VCaP (cell line): ENCODE data around the gene NME7.

Experiments
- H3K27ac ChIP-seq: fragments of 450-650 bp; 2 replicates; pipeline ENCODE4 v1.5.1; 2017
- TF ChIP-seq, protein P1 (sequence below): fragments of 450-650 bp; conservative IDR thresholded peaks from 2 replicates; pipeline ENCODE4 v1.5.1; 2017; ENCODE audit warnings: mild to moderate bottlenecking, moderate library complexity

The NME7 gene

DNA sequence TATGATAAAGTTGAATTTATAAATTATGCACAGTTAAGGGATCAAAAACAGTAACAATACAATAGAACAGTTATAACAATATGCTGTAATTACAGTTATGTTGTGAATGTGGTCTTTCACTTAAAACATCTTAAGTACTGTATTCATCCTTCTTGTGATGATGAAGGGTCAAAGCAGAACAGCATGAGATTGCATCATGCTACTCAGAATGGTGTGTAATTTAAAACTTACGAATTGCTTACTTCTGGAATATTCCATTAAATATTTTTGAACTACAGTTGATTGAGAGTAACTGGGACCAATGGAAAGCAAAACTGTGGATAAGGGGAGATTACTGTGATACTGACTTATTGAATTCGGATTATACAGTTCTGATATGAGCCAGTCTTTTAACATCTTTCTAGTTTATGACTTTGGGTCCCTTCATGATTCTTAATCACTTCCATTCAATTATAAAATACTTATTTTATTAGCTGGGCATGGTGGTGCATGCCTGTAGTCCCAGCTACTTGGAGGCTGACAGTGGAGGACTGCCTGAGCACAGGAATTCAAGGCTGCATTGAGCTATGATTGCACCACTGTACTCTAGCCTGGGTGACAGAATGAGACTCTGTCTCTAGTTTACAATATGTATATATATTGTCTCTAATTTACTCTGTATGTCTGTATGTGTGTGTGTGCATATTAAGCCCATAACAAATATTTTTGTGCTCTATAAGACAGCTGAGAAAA lies 217.9 kb downstream of the NME7 start:
- H3K27ac ChIP-seq: no peak overlapping the region

GRCh38 chr1:169148472-169149252 lies 218.9 kb downstream of the NME7 start:
- TF ChIP-seq, protein P1, sequence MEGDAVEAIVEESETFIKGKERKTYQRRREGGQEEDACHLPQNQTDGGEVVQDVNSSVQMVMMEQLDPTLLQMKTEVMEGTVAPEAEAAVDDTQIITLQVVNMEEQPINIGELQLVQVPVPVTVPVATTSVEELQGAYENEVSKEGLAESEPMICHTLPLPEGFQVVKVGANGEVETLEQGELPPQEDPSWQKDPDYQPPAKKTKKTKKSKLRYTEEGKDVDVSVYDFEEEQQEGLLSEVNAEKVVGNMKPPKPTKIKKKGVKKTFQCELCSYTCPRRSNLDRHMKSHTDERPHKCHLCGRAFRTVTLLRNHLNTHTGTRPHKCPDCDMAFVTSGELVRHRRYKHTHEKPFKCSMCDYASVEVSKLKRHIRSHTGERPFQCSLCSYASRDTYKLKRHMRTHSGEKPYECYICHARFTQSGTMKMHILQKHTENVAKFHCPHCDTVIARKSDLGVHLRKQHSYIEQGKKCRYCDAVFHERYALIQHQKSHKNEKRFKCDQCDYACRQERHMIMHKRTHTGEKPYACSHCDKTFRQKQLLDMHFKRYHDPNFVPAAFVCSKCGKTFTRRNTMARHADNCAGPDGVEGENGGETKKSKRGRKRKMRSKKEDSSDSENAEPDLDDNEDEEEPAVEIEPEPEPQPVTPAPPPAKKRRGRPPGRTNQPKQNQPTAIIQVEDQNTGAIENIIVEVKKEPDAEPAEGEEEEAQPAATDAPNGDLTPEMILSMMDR: no peak
- no peak overlapping the region for H3K27ac ChIP-seq

More for the DNA sequence above, 217.9 kb downstream of the NME7 start:
- TF ChIP-seq, protein P1: no peak

DNA sequence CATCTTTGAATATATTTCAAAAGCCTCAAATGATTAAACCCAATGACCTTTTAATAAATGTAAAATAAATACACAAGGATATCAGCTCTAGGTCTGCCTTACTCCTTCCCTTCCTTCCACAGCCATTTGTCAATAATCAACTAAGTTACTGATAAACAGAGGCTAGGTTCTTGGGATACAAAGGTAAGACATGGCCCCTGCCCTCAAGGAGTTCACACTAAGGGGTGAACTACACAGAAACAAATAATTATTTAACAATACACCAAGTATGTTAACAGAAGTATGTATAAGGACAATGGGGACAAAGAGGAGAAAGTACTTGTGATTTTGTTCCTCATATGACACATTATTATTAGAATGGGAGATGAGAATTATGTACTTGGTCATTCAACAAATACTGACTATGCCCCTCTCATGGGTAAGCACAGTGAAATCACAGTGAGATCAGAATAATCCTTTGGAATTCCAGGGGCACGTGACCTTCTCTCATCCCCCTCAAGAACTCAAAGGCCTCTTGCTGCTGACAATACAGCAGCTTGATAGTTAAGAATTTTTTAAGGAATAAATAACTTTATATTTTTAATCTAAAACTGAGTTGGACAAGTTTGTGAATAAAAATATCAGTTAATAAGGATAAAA lies 220.9 kb downstream of the NME7 start:
- TF ChIP-seq, protein P1: no peak
- no peak overlapping the region for H3K27ac ChIP-seq

- TF ChIP-seq, protein P1: no peak
Observed at GRCh38 chr1:169144941-169145626, 222.5 kb downstream of the NME7 start.

DNA sequence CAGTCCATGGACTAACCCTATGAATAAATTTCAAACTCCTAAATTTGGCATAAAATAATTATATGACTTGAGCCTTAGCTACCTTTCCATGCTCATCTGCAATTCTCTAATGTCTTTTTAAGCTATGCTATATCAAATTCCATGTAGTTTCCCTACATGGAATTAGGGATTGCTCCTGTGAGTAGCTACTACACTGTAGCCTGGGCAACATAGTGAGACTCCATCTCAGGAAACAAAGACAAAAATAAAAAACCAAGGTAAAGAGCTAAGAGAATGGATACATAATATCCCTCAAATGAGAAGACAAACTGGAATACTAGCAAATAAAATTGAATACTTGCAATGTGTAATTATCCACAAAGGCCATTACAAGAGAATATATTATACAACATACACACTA lies 223.6 kb downstream of the NME7 start:
- TF ChIP-seq, protein P1: no peak
- no peak overlapping the region for H3K27ac ChIP-seq

More at GRCh38 chr1:169144941-169145626, 222.5 kb downstream of the NME7 start:
- no peak overlapping the region for H3K27ac ChIP-seq

- TF ChIP-seq, protein P1: no peak
- H3K27ac ChIP-seq: no peak overlapping the region
Observed at GRCh38 chr1:169143346-169143745, 224.3 kb downstream of the NME7 start.
